Measurements from ENCODE around the gene PDCD6IP. TPM values are rescaled to one million over a fixed set of nuclear protein-coding genes. Genes with fewer than 3 reads are reported as not detected.

The PDCD6IP gene
- total RNA-seq, 1 donor from 2014 or later = 184 TPM

DNA sequence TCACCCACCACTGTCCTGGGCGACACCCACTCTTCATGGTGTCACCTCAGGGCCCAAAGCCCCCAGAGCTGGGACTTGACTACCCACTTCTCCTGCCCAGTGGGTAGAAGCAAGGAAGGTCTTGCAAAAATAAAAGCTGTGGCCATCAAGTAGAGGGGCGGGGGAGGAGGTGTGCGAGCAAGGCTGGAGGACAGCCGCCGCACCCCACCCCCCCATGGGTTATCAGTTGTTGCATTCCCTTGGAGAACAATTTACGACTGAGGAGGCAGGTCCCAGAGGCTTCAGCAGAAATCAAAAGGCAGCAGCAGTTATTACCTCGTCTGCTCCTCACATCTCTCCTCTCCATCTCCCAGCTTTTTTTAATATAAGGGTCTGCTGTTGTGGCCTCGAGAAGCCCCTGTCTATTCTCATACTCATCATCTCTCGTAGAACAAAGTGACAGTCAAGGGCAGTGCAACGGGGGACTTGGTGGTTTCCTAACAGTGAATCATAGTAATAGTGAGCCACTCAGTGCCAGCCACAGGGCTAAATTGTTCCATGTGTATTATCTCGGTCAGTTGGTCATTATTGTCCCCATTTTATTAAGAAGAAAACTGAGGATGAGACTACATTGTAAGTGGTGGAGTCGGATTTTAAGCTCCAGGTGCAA is 116.4 kb downstream of the PDCD6IP start:
- no peak overlapping the region for H3K4me3 ChIP-seq
- no peak for DNase-seq (ENCODE audit: extremely low spot score in 2 of 2)
- TF ChIP-seq POLR2AphosphoS5 (IDR thresholded peaks at IDR 0.05; ENCODE audit: insufficient read depth in 1 of 2, low read depth in 1 of 2) (no peak), POLR2A (IDR thresholded peaks at IDR 0.05) (no peak)
- TF ChIP-seq, protein P1, sequence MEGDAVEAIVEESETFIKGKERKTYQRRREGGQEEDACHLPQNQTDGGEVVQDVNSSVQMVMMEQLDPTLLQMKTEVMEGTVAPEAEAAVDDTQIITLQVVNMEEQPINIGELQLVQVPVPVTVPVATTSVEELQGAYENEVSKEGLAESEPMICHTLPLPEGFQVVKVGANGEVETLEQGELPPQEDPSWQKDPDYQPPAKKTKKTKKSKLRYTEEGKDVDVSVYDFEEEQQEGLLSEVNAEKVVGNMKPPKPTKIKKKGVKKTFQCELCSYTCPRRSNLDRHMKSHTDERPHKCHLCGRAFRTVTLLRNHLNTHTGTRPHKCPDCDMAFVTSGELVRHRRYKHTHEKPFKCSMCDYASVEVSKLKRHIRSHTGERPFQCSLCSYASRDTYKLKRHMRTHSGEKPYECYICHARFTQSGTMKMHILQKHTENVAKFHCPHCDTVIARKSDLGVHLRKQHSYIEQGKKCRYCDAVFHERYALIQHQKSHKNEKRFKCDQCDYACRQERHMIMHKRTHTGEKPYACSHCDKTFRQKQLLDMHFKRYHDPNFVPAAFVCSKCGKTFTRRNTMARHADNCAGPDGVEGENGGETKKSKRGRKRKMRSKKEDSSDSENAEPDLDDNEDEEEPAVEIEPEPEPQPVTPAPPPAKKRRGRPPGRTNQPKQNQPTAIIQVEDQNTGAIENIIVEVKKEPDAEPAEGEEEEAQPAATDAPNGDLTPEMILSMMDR (IDR thresholded peaks at IDR 0.05) = no peak
- no peak overlapping the region for H3K27ac ChIP-seq
- no peaks in the 10 kb centered on the region for H3K4me1 ChIP-seq
- H3K27me3 ChIP-seq = no peaks in the 10 kb centered on the region
- intact Hi-C loops (cut with DNase I) = no loop called here
- H3K36me3 ChIP-seq = no peaks in the 10 kb centered on the region
- H3K9me3 ChIP-seq = no peaks in the 10 kb centered on the region

DNA sequence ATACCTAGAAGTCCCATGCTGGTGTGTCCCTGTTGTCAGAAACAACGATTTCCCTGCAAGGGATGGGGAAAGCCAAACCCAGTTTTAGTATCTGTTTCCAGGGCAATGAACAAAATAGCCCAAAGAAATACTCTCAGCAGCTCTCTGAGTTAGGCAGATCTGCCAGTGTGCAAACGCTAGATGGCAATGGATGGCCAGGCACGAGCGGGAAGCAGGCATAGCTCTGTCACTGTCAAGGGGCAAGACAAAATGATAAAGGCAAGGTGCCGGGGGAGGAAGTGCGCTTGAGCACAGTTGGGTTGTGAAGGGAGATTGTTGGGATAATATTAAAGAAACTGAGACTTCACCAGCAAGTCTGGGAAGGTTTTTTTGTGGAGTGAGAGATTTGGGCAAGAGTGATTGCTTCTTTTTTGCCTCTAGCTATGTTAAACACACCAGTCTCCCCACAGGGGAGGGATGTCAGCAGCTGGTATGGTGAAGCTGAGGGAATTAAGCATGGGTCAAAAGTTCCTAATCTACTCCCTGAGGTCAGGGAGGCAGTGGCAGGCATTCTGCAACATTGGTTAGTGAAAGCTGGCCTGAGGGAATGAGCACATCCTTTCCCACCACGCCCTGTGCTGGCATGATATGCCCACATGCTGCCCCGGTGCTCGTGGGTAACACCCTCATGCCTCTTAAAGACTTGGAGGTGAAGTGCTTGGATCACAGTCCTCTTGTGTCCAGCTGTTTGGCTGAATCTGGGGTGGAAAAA is 117.5 kb downstream of the PDCD6IP start:
- H3K27ac ChIP-seq = no peak overlapping the region
- H3K4me3 ChIP-seq = no peak overlapping the region
- no peaks in the 10 kb centered on the region for H3K9me3 ChIP-seq
- no peak for DNase-seq (ENCODE audit: extremely low spot score in 2 of 2)
- no peak for TF ChIP-seq POLR2A (IDR thresholded peaks at IDR 0.05)
- intact Hi-C loops (cut with DNase I) = no loop called here
- no peaks in the 10 kb centered on the region for H3K27me3 ChIP-seq
- no peaks in the 10 kb centered on the region for H3K36me3 ChIP-seq
- no peaks in the 10 kb centered on the region for H3K4me1 ChIP-seq

DNA sequence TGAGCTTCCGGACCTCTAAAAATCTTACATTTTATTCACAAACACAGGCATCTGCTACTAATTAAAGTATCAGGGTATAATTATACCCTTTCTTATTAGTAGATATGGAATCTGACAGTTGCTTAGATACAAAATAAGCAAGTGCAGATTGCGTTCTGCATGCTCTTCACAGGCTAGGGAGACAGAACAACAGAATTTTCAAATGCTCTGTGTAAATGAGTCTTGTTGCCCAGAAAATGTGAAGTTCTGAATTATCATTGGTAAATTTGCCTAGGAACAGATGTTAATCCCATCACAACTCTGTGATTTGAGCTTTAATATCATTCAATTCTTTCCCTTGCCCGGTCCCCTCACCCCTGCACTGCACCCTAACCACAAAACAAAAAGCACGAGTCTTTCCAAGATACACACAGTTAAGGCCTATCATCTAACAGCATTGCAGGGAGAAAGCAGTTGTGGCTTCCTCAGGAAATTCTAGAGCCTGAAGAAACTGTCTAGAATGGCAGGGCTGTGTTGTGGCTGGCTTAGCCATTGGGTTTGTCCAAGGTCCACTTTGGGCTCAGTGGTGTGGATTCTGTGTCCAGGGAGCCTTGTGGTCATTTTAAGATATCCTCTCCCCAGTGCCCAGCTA is 119.8 kb downstream of the PDCD6IP start:
- Histone ChIP-seq H3K4me1 (no peaks in the 10 kb centered on the region), H3K36me3 (no peaks in the 10 kb centered on the region), H3K4me3 (no peak overlapping the region), H3K9me3 (no peaks in the 10 kb centered on the region), H3K27me3 (no peaks in the 10 kb centered on the region), H3K27ac (no peak overlapping the region)
- TF ChIP-seq POLR2AphosphoS5 (IDR thresholded peaks at IDR 0.05; ENCODE audit: insufficient read depth in 1 of 2, low read depth in 1 of 2) (no peak), POLR2A (IDR thresholded peaks at IDR 0.05) (no peak)
- TF ChIP-seq, protein P1 (IDR thresholded peaks at IDR 0.05) = no peak
- intact Hi-C loops (cut with DNase I) = no loop called here
- DNase-seq (ENCODE audit: extremely low spot score in 2 of 2) = no peak

Other genes starting within 250 kb of the PDCD6IP start
- gene CLASP2, start 80.4 kb upstream of the PDCD6IP start, total RNA-seq = 69.5 TPM